ENCODE results near the gene ATOSB.

Gene ATOSB

DNA sequence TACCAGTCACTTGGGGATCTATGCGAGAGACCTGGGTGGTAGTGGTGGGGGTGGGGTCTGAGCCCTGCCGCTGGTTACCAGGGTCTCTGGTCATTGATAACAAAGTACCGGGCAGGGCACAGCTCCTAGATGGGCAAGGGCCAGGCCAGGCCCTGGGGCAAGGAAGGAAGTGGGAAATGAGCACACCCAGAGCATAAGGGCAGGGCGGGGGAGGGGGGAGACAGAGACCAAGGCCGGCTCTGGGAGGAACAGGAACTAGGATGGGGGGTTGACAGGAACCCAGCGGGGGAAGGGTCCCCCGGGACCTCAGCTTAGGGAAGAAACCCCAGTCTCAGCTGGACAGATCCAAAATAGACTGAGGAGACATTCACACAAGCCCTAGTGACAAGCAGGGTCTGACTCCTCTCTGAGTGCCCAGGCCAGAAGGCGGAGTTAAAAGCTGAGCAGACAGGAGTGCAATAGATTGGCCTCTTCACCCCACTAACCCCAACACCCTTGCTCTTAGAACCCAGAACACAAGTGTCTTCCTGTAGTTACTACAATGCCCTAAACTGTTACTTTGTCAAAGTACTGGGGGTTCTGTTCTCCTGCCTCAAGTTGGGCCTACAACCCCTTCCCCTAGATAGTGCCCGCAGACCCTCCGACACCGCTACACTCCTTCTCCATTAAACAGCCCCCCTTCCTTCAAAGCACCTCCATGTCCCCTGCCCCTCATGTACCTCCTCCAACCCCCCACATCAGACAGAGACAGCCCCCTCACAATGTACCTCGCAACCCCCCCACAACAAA is 628 bp downstream of the ATOSB start:
- TF ChIP-seq EZH2phosphoT487 (IDR thresholded peaks at IDR 0.05; ENCODE audit: low read length), result no peak
- no peak for TF ChIP-seq CTCF (IDR thresholded peaks at IDR 0.05; ENCODE audit: low read length)
- TF ChIP-seq EZH2 (optimal IDR thresholded peaks at IDR 0.05; ENCODE audit: low read depth, low read length), result no peak
- no peaks in the 10 kb centered on the region for H4K20me1 ChIP-seq (ENCODE audit: insufficient read depth, low read length)
- H3K27ac ChIP-seq (ENCODE audit: low read length), result peak overlapping the region; percentile 66; the same call in 1 of the 2 replicates
- peaks cover 21% of the 10 kb centered on the region; the same call in 1 of the 2 replicates for H3F3A ChIP-seq (ENCODE audit: insufficient read depth, low read length)
- DNase-seq, result peak; percentile 66
- peaks cover 16% of the 10 kb centered on the region for H3K79me2 ChIP-seq (ENCODE audit: low read length)
- H3K9me3 ChIP-seq (replicated peaks; ENCODE audit: insufficient read depth, low read length), result no peaks in the 10 kb centered on the region
- H3K27me3 ChIP-seq (replicated peaks; ENCODE audit: insufficient read depth, low read length), result no peaks in the 10 kb centered on the region
- H3K4me2 ChIP-seq (ENCODE audit: low read depth, low read length), result peak overlapping the region; percentile 99
- no peaks in the 10 kb centered on the region for H3K9me2 ChIP-seq (replicated peaks; ENCODE audit: insufficient read depth, low read length)
- H2AFZ ChIP-seq (ENCODE audit: low read length), result peak overlapping the region; percentile 82
- peak overlapping the region; percentile 84 for H3K4me3 ChIP-seq (ENCODE audit: low read length)
- H3K36me3 ChIP-seq (replicated peaks; ENCODE audit: insufficient read depth, low read length), result no peaks in the 10 kb centered on the region
- peak overlapping the region; percentile 53 for H3K9ac ChIP-seq (ENCODE audit: low read length)
- H3K4me1 ChIP-seq (ENCODE audit: low read length), result peaks cover 28% of the 10 kb centered on the region

- Histone ChIP-seq H3F3A (ENCODE audit: insufficient read depth, low read length) (peaks cover 21% of the 10 kb centered on the region; the same call in 1 of the 2 replicates), H3K27ac (ENCODE audit: low read length) (peak overlapping the region; percentile 66; the same call in 1 of the 2 replicates), H3K79me2 (ENCODE audit: low read length) (peaks cover 16% of the 10 kb centered on the region), H3K4me2 (ENCODE audit: low read depth, low read length) (peak overlapping the region; percentile 99), H3K4me3 (ENCODE audit: low read length) (peak overlapping the region; percentile 84), H4K20me1 (ENCODE audit: insufficient read depth, low read length) (no peaks in the 10 kb centered on the region), H3K9me2 (replicated peaks; ENCODE audit: insufficient read depth, low read length) (no peaks in the 10 kb centered on the region), H3K36me3 (replicated peaks; ENCODE audit: insufficient read depth, low read length) (no peaks in the 10 kb centered on the region), H3K4me1 (ENCODE audit: low read length) (peaks cover 28% of the 10 kb centered on the region), H3K9ac (ENCODE audit: low read length) (peak overlapping the region; percentile 53), H3K27me3 (replicated peaks; ENCODE audit: insufficient read depth, low read length) (no peaks in the 10 kb centered on the region), H3K9me3 (replicated peaks; ENCODE audit: insufficient read depth, low read length) (no peaks in the 10 kb centered on the region), H2AFZ (ENCODE audit: low read length) (peak overlapping the region; percentile 46; the same call in 1 of the 2 replicates)
- peak; percentile 83 for DNase-seq
- TF ChIP-seq EZH2 (optimal IDR thresholded peaks at IDR 0.05; ENCODE audit: low read depth, low read length) (no peak), CTCF (IDR thresholded peaks at IDR 0.05; ENCODE audit: low read length) (no peak), EZH2phosphoT487 (IDR thresholded peaks at IDR 0.05; ENCODE audit: low read length) (no peak)
Observed at GRCh38 chr9:35114113-35114839, 1.4 kb downstream of the ATOSB start.

DNA sequence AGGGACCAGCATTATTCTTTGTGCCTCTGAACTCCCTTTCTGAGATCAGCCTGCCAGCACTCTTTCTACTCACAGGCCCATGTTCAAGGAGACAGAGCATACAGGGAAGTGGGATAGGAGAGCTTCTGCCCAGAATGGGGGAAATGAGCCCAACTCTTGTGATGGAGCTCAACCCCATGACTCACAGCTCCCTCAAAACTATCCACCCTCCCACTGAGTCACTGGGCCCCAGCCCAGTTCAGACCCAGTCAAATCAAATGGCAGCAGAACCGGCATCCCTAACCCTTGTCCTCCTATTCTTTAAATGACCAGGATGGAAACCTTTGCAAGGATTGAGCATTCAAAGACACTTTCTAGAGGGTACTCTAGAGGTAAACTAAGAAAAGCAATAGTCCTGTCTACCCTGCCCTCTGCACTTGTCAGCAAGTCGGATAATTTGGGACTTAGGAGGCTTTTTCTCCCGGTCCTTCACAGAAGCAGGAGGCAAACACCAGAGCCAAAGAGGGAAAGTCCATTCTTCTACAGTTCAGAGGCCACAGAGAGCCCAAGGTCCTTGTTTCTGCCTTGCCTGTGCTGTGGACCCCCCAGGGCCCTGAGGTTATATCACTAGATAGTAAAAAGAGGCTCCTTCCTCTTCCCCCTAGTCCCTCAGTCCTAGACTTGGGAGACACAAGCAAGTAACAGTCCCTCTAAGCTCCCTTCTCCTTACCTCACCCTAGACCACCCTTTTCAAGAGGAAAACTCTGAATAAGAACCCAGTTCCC is 3.2 kb downstream of the ATOSB start:
- no peak overlapping the region for H2AFZ ChIP-seq (ENCODE audit: low read length)
- no peaks in the 10 kb centered on the region for H4K20me1 ChIP-seq (ENCODE audit: insufficient read depth, low read length)
- H3K9ac ChIP-seq (ENCODE audit: low read length), result no peak overlapping the region
- DNase-seq, result no peak
- H3K4me1 ChIP-seq (ENCODE audit: low read length), result peaks cover 28% of the 10 kb centered on the region
- TF ChIP-seq CTCF (IDR thresholded peaks at IDR 0.05; ENCODE audit: low read length) (no peak), EZH2 (optimal IDR thresholded peaks at IDR 0.05; ENCODE audit: low read depth, low read length) (no peak), EZH2phosphoT487 (IDR thresholded peaks at IDR 0.05; ENCODE audit: low read length) (no peak)
- H3K9me2 ChIP-seq (replicated peaks; ENCODE audit: insufficient read depth, low read length), result no peaks in the 10 kb centered on the region
- H3K27me3 ChIP-seq (replicated peaks; ENCODE audit: insufficient read depth, low read length), result no peaks in the 10 kb centered on the region
- H3K79me2 ChIP-seq (ENCODE audit: low read length), result peaks cover 16% of the 10 kb centered on the region
- peaks cover 21% of the 10 kb centered on the region; the same call in 1 of the 2 replicates for H3F3A ChIP-seq (ENCODE audit: insufficient read depth, low read length)
- H3K27ac ChIP-seq (ENCODE audit: low read length), result no peak overlapping the region
- H3K4me3 ChIP-seq (ENCODE audit: low read length), result no peak overlapping the region
- no peaks in the 10 kb centered on the region for H3K9me3 ChIP-seq (replicated peaks; ENCODE audit: insufficient read depth, low read length)
- H3K4me2 ChIP-seq (ENCODE audit: low read depth, low read length), result peak overlapping the region; percentile 61; the same call in 1 of the 2 replicates
- H3K36me3 ChIP-seq (replicated peaks; ENCODE audit: insufficient read depth, low read length), result no peaks in the 10 kb centered on the region
